ENCODE data around the gene CTR9. TPM values are rescaled to one million over a fixed set of nuclear protein-coding genes. Genes with fewer than 3 reads are reported as not detected.

The CTR9 gene
- total and polyA plus RNA-seq, 11 donors: 9.4 to 28.4 (median 18.7) TPM

DNA sequence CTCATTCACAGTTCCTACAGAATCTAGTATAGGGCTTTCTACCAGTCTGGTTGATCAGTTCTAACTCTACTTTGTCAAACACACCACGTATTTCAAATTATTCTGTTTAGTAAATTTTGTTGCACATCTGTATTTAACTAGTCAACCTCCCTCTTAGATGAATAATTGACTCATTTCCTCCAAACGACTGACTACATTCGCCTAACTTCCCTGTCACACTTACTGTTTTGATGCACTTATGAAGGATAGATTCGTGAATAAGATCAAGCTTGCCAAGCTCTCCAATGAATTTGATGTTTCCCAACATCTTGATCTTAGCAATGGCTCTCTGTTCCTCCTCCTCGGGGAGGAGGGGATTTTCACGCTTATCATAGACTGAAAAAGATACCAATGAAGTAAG, 52.6 kb downstream of the CTR9 start:
- H3K36me3 ChIP-seq: peaks cover 7 to 89% (median 85%) of the 10 kb centered on the region in 9 donors

DNA sequence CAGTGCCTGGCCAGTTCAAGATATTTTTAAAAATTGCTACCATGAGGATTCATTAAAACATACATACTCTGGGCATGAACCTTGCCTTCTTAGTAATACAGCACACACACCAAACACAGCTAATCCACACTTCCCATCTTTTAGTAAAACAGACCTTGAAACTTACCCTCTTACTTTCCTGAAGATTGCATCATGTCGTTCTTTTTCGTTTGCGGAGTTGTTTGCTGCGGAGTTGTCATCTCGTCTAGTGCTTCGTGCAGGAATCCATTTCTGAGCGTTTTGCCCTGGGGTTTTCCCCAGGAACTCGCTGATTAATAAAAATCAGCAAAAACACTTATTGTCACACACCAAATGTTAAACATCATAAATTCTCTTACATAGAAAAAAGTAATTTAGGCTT, 54.7 kb downstream of the CTR9 start:
- intact Hi-C loops (cut with DNase I): loop anchor here in 9 of 10 donors (1.0 to 10.0 kb wide), 9 partner anchors 10 to 1039 kb away; partner anchors contain the start of genes CTR9 (in 1 of the 9) and USP47 (in 1 of the 9)
- Histone ChIP-seq H3K36me3 (peaks cover 3 to 68% (median 65%) of the 10 kb centered on the region in 9 donors), H3K4me1 (peaks cover 15 to 73% (median 55%) of the 10 kb centered on the region in 12 donors)

More for the DNA sequence above, 52.6 kb downstream of the CTR9 start:
- no peak for DNase-seq
- Histone ChIP-seq H3K9me3 (no peaks in the 10 kb centered on the region), H3K4me1 (peaks cover 15 to 82% (median 54%) of the 10 kb centered on the region in 12 donors), H3K27ac (peak overlapping the region in 1 of 12 donors; percentile 0), H3K27me3 (no peaks in the 10 kb centered on the region), H3K4me3 (no peak overlapping the region)
- 60 to 68% (median 62%) methylated on average over 6 of the region's 6 CpGs for WGBS, 4 donors
- no peak for ATAC-seq
- intact Hi-C loops (cut with DNase I): loop anchor here in 3 of 10 donors (10.0 kb wide), 2 partner anchors 101 to 1041 kb away; partner anchors contain the start of gene USP47 (in 1 of the 3)
- TF ChIP-seq POLR2A (IDR thresholded peaks at IDR 0.05): no peak
- TF ChIP-seq, protein P1, sequence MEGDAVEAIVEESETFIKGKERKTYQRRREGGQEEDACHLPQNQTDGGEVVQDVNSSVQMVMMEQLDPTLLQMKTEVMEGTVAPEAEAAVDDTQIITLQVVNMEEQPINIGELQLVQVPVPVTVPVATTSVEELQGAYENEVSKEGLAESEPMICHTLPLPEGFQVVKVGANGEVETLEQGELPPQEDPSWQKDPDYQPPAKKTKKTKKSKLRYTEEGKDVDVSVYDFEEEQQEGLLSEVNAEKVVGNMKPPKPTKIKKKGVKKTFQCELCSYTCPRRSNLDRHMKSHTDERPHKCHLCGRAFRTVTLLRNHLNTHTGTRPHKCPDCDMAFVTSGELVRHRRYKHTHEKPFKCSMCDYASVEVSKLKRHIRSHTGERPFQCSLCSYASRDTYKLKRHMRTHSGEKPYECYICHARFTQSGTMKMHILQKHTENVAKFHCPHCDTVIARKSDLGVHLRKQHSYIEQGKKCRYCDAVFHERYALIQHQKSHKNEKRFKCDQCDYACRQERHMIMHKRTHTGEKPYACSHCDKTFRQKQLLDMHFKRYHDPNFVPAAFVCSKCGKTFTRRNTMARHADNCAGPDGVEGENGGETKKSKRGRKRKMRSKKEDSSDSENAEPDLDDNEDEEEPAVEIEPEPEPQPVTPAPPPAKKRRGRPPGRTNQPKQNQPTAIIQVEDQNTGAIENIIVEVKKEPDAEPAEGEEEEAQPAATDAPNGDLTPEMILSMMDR (IDR thresholded peaks at IDR 0.05): no peak

DNA sequence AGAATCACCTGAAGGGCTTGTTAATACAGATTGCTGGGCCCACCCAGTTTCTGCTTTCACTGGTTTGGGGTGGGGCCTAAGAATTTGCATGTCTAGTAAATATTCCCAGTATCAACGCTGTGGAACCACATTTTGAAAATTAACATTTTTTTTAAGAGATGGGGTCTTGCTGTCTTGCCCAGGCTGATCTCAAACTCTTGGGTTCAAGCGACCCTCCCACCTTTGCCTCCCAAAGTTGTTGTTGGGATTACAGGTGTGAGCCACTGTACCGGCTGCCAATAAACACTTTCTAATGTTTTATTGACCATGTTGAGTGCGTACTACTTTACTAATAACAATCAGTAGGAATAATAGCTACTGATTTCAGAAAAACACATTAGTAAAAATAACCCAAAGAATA, 55.2 kb downstream of the CTR9 start:
- H3K9me3 ChIP-seq: no peaks in the 10 kb centered on the region
- peak overlapping the region in 6 of 12 donors; percentile 7 to 99 (median 84) for H3K4me3 ChIP-seq
- H3K27ac ChIP-seq: peak overlapping the region in 7 of 12 donors; percentile 9 to 100 (median 98)
- H3K27me3 ChIP-seq: no peaks in the 10 kb centered on the region
- H3K4me1 ChIP-seq: peaks cover 15 to 71% (median 53%) of the 10 kb centered on the region in 12 donors
- no peak for TF ChIP-seq POLR2A (IDR thresholded peaks at IDR 0.05)
- TF ChIP-seq, protein P1 (IDR thresholded peaks at IDR 0.05): no peak
- H3K36me3 ChIP-seq: peaks cover 3 to 63% (median 60%) of the 10 kb centered on the region in 9 donors
- intact Hi-C loops (cut with DNase I): loop anchor here in 9 of 10 donors (5.0 to 10.0 kb wide), 8 partner anchors 34 to 1039 kb away; partner anchors contain the start of genes CTR9 (in 1 of the 9) and USP47 (in 1 of the 9)
- ATAC-seq (no peak), DNase-seq (no peak)
- WGBS, 4 donors: 75 to 83% (median 77%) methylated on average over 4 of the region's 4 CpGs

More for the DNA sequence above, 54.7 kb downstream of the CTR9 start:
- Histone ChIP-seq H3K27me3 (no peaks in the 10 kb centered on the region), H3K9me3 (no peaks in the 10 kb centered on the region), H3K4me3 (peak overlapping the region in 3 of 12 donors; percentile 7 to 95 (median 9)), H3K27ac (peak overlapping the region in 4 of 12 donors; percentile 13 to 100 (median 100))
- 58 to 70% (median 63%) methylated on average over 8 of the region's 8 CpGs for WGBS, 4 donors
- TF ChIP-seq POLR2A (IDR thresholded peaks at IDR 0.05): no peak
- TF ChIP-seq, protein P1 (IDR thresholded peaks at IDR 0.05): no peak
- no peak for DNase-seq
- ATAC-seq: no peak

DNA sequence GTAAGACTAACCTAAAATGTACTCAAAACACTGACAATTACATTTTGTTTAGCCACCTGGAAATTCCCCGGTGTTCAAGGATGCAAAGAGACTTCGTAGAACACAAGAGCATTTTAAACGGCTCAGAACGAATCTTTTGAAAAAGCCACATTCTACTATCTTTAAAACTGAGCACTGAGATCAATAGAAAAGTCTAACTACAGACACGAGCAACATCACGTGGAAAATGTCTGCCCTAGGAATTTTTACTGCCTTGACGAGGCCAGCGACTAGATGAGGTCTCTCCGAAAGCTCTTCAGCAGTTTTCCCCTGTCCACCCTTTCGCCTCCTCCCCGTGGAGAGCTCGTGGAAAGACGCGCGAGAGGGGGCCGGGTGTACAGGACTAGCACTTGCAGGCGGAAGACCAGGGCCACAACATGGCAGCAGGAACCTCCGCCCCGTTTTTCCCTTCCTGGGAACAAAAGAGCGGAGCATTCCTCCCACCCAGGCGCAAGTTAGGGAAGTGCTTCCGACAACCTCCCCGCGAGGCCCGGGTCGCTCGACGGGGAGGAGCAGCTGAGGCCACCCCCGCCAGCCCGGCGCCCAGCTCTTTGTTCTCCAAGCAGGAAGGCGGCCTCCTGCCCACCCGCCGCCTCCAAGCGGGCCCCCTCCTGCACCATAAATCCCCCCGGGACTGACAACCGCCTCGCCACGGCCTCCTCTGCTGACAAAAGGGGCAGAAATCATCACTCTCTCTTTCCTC, 56.6 kb downstream of the CTR9 start:
- peak in 1 of 2 donors; percentile 19 for TF ChIP-seq POLR2A (IDR thresholded peaks at IDR 0.05)
- TF ChIP-seq, protein P1 (IDR thresholded peaks at IDR 0.05): no peak
- 0 to 2% (median 1%) methylated on average over 20 to 39 of the region's 39 CpGs for whole genome bisulfite sequencing, 4 donors

More for the DNA sequence above, 56.6 kb downstream of the CTR9 start:
- peaks cover 3 to 49% (median 46%) of the 10 kb centered on the region in 9 donors for H3K36me3 ChIP-seq
- ATAC-seq: peak in 3 of 4 donors; percentile 39 to 45 (median 43)
- H3K27ac ChIP-seq: peak overlapping the region; percentile 94 to 100 (median 98)
- peaks cover 15 to 56% (median 43%) of the 10 kb centered on the region in 12 donors for H3K4me1 ChIP-seq
- intact Hi-C loops (cut with DNase I): loop anchor here (1.0 to 10.0 kb wide), 12 partner anchors 35 to 1037 kb away; partner anchors contain the start of genes ZBED5 (in 6 of the 10), CTR9 (in 1 of the 10) and USP47 (in 1 of the 10)
- peak overlapping the region; percentile 61 to 99 (median 93) for H3K4me3 ChIP-seq
- peak; percentile 79 to 87 (median 86) for DNase-seq
- H3K27me3 ChIP-seq: no peaks in the 10 kb centered on the region
- H3K9me3 ChIP-seq: no peaks in the 10 kb centered on the region

Measured in heart left ventricle (tissue), 16 donors.